Bronchial epithelial cell (primary cell): ENCODE data around the gene CMBL. TPM values are rescaled to one million over a fixed set of nuclear protein-coding genes. Genes with fewer than 3 reads are reported as not detected.

Experiments used
- DNase-seq: peaks from one replicate; pipeline ENCODE4 v3.0.0-alpha.2; 2010; ENCODE audit warnings: low read depth
- FAIRE-seq: peaks from 2 replicates; lab custom pipeline; 2011; peaks lifted over from hg19 to GRCh38; lab: Jason Lieb, UNC
- H3K27me3 ChIP-seq: 2 replicates; pipeline ENCODE4 v1.5.1; 2011; ENCODE audit warnings: low read length; ENCODE audit not compliant: control insufficient read depth, insufficient read depth
- H3K36me3 ChIP-seq: 2 replicates; pipeline ENCODE4 v1.5.1; 2011; ENCODE audit warnings: low read length; ENCODE audit not compliant: control insufficient read depth, insufficient read depth
- H3K4me3 ChIP-seq: 2 replicates; pipeline ENCODE4 v1.5.1; 2011; ENCODE audit warnings: mild to moderate bottlenecking, low read depth, low read length, control low read depth
- total RNA-seq: library from RNA; depleted of rRNA; stranded (reverse); fragments of >200 nt; gene quantifications from 2 replicates; pipeline ENCODE4 v1.2.1, GENCODE V29; 2014
- TF ChIP-seq, protein P1 (sequence below): IDR thresholded peaks from 2 replicates; pipeline ENCODE4 v1.5.1; 2011; ENCODE audit warnings: mild to moderate bottlenecking, moderate library complexity, low read length, control low read depth, inconsistent platforms; ENCODE audit not compliant: insufficient read depth, severe bottlenecking

The CMBL gene
- 0.51 and 6.1 TPM in 2 replicates for total RNA-seq

DNA sequence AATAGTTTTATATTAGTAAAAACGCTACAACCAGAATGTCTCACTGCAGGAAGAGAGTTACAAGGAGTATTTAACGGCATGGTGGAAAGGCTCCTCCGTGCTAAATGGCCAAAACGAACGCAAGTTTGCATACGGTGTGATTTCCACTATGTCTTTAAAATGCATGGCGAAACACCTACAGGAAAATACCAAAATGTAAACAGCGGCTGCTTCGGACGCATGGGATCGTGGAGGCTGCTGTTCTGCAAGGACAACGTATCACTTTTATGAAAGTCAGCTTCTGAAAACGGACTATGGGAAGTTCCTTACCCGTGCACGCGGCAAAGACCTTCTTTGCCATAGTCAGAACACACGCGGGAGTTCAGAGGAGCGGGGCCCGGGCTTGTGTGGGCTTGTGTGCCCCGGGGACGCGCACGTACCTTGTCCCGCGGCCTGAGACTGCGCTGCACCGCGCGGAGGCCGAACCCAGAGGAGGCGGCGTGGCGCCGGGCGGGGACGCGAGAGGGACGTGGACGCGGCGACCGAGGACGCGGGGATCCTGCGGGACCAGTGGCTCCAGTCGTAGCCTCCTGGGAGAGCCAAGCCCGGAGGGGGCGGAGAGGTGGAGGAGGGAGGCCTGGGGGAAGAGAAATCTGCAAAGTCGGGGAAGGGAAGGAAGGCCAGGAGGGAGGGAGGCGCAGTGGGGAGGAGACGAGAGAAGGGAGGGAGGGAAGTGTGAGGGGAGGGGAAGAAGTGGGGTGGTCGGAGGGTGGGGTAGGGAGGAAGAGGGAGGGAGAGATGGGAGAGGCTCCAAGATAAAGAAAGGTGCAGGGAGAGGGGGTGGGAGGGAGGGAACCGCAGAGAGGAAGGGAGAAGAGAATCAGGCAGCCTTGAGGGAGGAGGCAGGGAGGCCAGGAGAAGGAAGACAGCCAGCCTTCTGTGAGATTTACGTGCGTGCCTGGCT lies at the start of gene CMBL:
CMBL (minus strand) TSS at position 697 of the 943 bp plus-strand sequence. CDS start 17,140 bp downstream, outside the sequence.
- Histone ChIP-seq H3K36me3 (no peaks in the 10 kb centered on the region), H3K4me3 (peak within 1 kb of the TSS; percentile 55), H3K27me3 (no peaks in the 10 kb centered on the region)
- peak; percentile 64 for DNase-seq
- no peak for FAIRE-seq
- TF ChIP-seq, protein P1, sequence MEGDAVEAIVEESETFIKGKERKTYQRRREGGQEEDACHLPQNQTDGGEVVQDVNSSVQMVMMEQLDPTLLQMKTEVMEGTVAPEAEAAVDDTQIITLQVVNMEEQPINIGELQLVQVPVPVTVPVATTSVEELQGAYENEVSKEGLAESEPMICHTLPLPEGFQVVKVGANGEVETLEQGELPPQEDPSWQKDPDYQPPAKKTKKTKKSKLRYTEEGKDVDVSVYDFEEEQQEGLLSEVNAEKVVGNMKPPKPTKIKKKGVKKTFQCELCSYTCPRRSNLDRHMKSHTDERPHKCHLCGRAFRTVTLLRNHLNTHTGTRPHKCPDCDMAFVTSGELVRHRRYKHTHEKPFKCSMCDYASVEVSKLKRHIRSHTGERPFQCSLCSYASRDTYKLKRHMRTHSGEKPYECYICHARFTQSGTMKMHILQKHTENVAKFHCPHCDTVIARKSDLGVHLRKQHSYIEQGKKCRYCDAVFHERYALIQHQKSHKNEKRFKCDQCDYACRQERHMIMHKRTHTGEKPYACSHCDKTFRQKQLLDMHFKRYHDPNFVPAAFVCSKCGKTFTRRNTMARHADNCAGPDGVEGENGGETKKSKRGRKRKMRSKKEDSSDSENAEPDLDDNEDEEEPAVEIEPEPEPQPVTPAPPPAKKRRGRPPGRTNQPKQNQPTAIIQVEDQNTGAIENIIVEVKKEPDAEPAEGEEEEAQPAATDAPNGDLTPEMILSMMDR = no peak

DNA sequence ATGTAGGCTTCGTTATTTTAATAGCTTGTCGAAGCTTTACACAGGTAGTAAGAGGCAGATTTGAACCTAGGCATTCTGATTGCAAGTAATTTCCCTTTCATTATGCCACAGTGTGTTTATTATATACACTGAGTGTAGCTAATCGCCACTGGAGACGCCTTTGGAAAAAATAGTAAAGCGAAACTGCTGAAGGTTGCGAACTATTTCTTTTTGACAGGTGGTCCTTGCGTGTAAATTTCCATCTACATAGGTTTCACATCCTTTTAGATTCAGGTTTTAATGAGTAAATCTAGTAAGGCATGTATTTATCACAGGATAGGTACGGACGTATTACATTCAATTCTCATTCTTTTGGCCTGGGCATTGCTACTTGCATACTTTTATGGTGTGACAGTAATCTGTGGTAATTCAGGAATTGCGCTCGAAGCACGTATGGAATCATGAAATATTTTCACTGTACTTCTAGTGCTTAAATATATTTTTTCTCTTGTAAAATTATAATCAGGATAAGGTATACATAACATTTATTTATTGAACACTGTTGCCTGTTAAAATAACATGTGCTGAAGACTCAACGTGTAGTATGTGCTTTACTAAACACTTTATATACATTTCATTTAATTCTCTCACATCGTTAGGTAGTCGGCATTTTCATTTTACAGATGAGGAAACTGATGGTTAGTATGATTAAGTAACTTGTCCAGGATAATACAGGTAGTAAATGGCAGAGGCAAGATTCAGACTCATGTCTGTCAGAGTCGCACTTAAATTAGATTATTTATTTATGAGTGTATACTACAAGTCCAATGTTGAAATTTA lies 47.6 kb upstream of the CMBL start:
- TF ChIP-seq, protein P1 = no peak
- Histone ChIP-seq H3K27me3 (no peaks in the 10 kb centered on the region), H3K36me3 (no peaks in the 10 kb centered on the region), H3K4me3 (peak overlapping the region; percentile 53)
- DNase-seq = peak; percentile 40
- FAIRE-seq = no peak

DNA sequence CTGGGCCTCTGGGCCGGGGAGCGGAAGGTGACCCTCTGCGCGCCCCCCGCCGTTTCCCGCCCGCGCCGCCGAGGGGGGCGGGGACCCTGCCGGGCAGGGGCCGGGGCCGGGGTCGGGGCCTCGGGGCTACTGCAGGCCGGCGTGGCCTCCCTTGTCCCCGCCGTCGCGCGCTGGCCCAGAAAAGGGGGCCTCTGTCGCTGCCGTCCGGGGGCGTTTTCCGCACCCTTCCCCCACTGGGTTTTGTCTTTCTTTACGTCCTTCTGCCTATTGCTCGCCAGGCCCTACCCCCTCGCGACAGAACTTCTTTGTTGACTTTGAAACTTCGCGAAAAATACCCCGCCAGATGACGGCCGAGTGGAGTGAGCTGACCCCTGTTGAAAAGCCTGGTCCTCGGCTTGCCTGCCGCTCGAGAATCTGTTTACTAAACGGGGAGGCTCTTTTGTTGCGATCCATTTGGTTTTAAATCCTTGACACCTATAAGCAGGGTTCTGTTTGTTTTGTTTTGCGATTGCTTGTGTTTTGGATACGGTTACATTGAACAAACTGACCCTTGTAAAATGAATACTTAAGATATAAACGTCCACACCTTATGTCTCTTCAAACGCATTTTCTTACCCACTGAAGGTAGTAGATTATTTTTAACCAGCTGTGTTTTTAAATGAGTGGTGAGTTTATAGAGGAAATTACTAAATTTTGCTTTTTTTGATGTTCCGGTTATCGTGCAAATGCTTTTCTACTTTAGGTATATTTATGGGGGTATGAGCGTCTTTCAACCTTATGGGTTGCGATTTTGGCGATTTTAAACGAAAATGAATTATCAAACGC lies 46.6 kb upstream of the CMBL start:
- peak overlapping the region; percentile 53 for H3K4me3 ChIP-seq
- TF ChIP-seq, protein P1 = no peak
- no peak for FAIRE-seq
- no peak for DNase-seq
- no peaks in the 10 kb centered on the region for H3K36me3 ChIP-seq
- H3K27me3 ChIP-seq = no peaks in the 10 kb centered on the region

DNA sequence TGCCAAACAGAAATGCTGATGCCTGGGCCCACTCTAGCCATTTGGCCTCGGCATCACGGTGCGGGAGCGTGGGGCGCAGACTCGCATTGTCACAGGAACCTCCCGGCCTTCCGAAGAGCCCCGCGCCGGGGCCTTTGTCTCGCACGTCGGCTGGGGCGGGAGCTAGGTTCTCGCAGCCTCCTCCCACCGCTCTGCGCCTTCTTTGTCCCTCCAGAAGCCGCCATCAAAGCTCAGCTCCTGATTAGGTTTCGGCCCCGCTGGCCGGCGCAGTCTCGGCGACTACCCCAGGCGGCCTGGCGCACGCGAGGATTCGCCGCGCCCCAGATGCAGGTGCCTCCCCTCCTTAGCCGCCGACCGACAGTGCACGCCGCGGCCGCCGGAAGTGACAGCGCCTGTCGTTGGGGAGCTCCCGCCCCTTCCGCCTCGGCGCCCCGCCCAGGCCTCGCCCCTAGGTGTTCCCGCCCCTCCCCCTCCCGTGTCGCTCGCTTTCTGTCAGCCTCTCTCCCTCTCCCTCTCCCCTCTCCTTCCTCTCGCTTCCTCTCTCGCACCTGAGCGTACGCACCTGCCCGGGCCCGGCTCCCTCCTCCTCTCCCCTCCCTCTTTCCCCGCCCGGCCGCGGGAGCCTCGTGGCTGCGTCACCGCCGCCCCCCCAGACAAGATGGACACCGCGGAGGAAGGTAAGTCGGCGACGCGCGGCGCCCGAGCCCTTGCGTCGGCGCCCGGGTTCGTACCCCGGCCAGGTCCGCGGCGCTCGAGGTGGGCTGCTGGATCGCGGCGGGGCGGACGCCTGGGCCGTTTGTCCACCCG lies 45.7 kb upstream of the CMBL start, which contains the start of gene MARCHF6:
MARCHF6 (plus strand) TSS at position 455 of the 807 bp plus-strand sequence; CDS start at position 659, 204 bp downstream.
- TF ChIP-seq, protein P1 = no peak
- H3K36me3 ChIP-seq = no peaks in the 10 kb centered on the region
- DNase-seq = peak; percentile 86
- FAIRE-seq = no peak
- peak within 1 kb of the TSS; percentile 53 for H3K4me3 ChIP-seq
- H3K27me3 ChIP-seq = no peaks in the 10 kb centered on the region
